ENCODE results near the gene CHRM2. TPM values are rescaled to one million over a fixed set of nuclear protein-coding genes. Genes with fewer than 3 reads are reported as not detected.

CHRM2 gene
- total and polyA plus RNA-seq, 2 experiments from 2014 or later = 0.21 to 0.35 TPM

DNA sequence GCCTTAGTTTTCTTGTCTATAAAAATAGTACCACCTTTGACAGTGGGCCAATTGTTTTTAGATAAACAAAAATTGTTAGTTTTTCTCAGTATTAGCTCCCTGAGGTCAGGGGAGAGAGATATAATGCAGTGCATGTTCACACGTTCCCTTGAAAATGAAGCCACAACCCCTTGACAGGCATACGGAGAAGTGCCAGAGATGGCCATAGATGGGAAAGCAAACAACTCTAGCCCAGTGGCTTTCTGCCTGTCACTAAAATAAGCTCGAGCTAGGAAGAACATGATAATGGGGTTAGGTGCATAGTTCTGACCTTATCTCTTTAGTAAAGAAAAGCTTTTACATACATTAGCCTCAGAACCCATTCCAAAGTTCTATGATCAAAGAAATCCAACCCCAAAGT, 124.9 kb downstream of the CHRM2 start:
- H3K27ac ChIP-seq (ENCODE audit: low read depth) = no peak overlapping the region
- H3K27ac Mint-ChIP-seq = no peak overlapping the region
- no peaks in the 10 kb centered on the region for H3K27me3 Mint-ChIP-seq (ENCODE audit: insufficient read depth, low read depth, poor library complexity)
- H3K4me1 Mint-ChIP-seq = no peaks in the 10 kb centered on the region
- no peaks in the 10 kb centered on the region for H3F3A ChIP-seq (replicated peaks; ENCODE audit: low read depth)
- H4K20me1 ChIP-seq (replicated peaks; ENCODE audit: insufficient read depth) = no peaks in the 10 kb centered on the region
- no peak for ATAC-seq
- H3K4me1 ChIP-seq (ENCODE audit: insufficient read depth) = no peaks in the 10 kb centered on the region
- H3K9me3 Mint-ChIP-seq = no peaks in the 10 kb centered on the region
- no peaks in the 10 kb centered on the region for H3K27me3 ChIP-seq (ENCODE audit: insufficient read depth)
- TF ChIP-seq REST (IDR thresholded peaks at IDR 0.05; ENCODE audit: unreplicated experiment) (no peak), STAT1 (IDR thresholded peaks at IDR 0.05; ENCODE audit: unreplicated experiment) (no peak), EZH2phosphoT487 (IDR thresholded peaks at IDR 0.05; ENCODE audit: unreplicated experiment) (no peak)
- no peak for DNase-seq (ENCODE audit: low spot score)
- H3K79me2 ChIP-seq (replicated peaks; ENCODE audit: insufficient read depth) = no peaks in the 10 kb centered on the region
- H3K4me2 ChIP-seq = no peak overlapping the region
- no peak overlapping the region for H3K4me3 ChIP-seq
- H3K36me3 Mint-ChIP-seq (ENCODE audit: low read depth) = no peaks in the 10 kb centered on the region
- H3K4me3 Mint-ChIP-seq = no peak overlapping the region
- H3K9me2 ChIP-seq (ENCODE audit: insufficient read depth) = no peaks in the 10 kb centered on the region
- no peaks in the 10 kb centered on the region for H3K36me3 ChIP-seq (ENCODE audit: insufficient read depth)
- H2AFZ ChIP-seq = no peak overlapping the region

- Mint-ChIP-seq H3K4me1 (peaks cover 8% of the 10 kb centered on the region; the same call in 2 of the 3 replicates), H3K9me3 (no peaks in the 10 kb centered on the region), H3K36me3 (ENCODE audit: low read depth) (no peaks in the 10 kb centered on the region), H3K4me3 (no peak overlapping the region), H3K27ac (no peak overlapping the region), H3K27me3 (ENCODE audit: insufficient read depth, low read depth, poor library complexity) (no peaks in the 10 kb centered on the region)
- ATAC-seq = no peak
- Histone ChIP-seq H3K36me3 (ENCODE audit: insufficient read depth) (no peaks in the 10 kb centered on the region), H3K4me3 (no peak overlapping the region), H3K9me2 (ENCODE audit: insufficient read depth) (no peaks in the 10 kb centered on the region), H3K4me1 (ENCODE audit: insufficient read depth) (peaks cover 11% of the 10 kb centered on the region; the same call in 1 of the 2 replicates), H4K20me1 (replicated peaks; ENCODE audit: insufficient read depth) (no peaks in the 10 kb centered on the region), H3F3A (replicated peaks; ENCODE audit: low read depth) (no peaks in the 10 kb centered on the region), H3K79me2 (replicated peaks; ENCODE audit: insufficient read depth) (no peaks in the 10 kb centered on the region), H3K4me2 (no peak overlapping the region), H2AFZ (no peak overlapping the region), H3K27me3 (ENCODE audit: insufficient read depth) (no peaks in the 10 kb centered on the region), H3K27ac (ENCODE audit: low read depth) (no peak overlapping the region)
- DNase-seq (ENCODE audit: low spot score) = no peak
- TF ChIP-seq REST (IDR thresholded peaks at IDR 0.05; ENCODE audit: unreplicated experiment) (no peak), ZNF114 (CRISPR knock-in tag; IDR thresholded peaks at IDR 0.05) (no peak), CREB1 (CRISPR knock-in tag; IDR thresholded peaks at IDR 0.05; ENCODE audit: low read depth) (no peak), ZNF331 (CRISPR knock-in tag; IDR thresholded peaks at IDR 0.05; ENCODE audit: low read depth) (no peak)
- TF ChIP-seq, protein P1, sequence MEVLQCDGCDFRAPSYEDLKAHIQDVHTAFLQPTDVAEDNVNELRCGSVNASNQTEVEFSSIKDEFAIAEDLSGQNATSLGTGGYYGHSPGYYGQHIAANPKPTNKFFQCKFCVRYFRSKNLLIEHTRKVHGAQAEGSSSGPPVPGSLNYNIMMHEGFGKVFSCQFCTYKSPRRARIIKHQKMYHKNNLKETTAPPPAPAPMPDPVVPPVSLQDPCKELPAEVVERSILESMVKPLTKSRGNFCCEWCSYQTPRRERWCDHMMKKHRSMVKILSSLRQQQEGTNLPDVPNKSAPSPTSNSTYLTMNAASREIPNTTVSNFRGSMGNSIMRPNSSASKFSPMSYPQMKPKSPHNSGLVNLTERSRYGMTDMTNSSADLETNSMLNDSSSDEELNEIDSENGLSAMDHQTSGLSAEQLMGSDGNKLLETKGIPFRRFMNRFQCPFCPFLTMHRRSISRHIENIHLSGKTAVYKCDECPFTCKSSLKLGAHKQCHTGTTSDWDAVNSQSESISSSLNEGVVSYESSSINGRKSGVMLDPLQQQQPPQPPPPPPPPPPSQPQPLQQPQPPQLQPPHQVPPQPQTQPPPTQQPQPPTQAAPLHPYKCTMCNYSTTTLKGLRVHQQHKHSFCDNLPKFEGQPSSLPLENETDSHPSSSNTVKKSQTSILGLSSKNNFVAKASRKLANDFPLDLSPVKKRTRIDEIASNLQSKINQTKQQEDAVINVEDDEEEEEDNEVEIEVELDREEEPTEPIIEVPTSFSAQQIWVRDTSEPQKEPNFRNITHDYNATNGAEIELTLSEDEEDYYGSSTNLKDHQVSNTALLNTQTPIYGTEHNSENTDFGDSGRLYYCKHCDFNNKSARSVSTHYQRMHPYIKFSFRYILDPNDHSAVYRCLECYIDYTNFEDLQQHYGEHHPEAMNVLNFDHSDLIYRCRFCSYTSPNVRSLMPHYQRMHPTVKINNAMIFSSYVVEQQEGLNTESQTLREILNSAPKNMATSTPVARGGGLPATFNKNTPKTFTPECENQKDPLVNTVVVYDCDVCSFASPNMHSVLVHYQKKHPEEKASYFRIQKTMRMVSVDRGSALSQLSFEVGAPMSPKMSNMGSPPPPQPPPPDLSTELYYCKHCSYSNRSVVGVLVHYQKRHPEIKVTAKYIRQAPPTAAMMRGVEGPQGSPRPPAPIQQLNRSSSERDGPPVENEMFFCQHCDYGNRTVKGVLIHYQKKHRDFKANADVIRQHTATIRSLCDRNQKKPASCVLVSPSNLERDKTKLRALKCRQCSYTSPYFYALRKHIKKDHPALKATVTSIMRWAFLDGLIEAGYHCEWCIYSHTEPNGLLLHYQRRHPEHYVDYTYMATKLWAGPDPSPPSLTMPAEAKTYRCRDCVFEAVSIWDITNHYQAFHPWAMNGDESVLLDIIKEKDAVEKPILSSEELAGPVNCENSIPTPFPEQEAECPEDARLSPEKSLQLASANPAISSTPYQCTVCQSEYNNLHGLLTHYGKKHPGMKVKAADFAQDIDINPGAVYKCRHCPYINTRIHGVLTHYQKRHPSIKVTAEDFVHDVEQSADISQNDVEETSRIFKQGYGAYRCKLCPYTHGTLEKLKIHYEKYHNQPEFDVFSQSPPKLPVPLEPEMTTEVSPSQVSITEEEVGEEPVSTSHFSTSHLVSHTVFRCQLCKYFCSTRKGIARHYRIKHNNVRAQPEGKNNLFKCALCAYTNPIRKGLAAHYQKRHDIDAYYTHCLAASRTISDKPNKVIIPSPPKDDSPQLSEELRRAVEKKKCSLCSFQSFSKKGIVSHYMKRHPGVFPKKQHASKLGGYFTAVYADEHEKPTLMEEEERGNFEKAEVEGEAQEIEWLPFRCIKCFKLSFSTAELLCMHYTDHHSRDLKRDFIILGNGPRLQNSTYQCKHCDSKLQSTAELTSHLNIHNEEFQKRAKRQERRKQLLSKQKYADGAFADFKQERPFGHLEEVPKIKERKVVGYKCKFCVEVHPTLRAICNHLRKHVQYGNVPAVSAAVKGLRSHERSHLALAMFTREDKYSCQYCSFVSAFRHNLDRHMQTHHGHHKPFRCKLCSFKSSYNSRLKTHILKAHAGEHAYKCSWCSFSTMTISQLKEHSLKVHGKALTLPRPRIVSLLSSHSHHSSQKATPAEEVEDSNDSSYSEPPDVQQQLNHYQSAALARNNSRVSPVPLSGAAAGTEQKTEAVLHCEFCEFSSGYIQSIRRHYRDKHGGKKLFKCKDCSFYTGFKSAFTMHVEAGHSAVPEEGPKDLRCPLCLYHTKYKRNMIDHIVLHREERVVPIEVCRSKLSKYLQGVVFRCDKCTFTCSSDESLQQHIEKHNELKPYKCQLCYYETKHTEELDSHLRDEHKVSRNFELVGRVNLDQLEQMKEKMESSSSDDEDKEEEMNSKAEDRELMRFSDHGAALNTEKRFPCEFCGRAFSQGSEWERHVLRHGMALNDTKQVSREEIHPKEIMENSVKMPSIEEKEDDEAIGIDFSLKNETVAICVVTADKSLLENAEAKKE (CRISPR knock-in tag; IDR thresholded peaks at IDR 0.05) = no peak
These were observed 129.3 kb downstream of the CHRM2 start for GRCh38 chr7:136997735-136998134.
